SU-DHL-6 (cell line): Measurements from ENCODE around the gene BRSK2.
A peak's percentile ranks its signal among the peaks of the same experiment; 100 is the strongest.

Source experiments
- EZH2phosphoT487 ChIP-seq: fragments of 200-600 bp; sonication (generic), shearing (Covaris generic); conservative IDR thresholded peaks from 2 replicates; pipeline ENCODE4 v1.6.1; 2018; ENCODE audit warnings: mild to moderate bottlenecking, antibody characterized with exemption, low read length, moderate library complexity, mixed read lengths
- TF ChIP-seq, protein P1 (sequence below): fragments of 200-600 bp; sonication (generic); IDR thresholded peaks from one replicate; pipeline ENCODE4 v1.5.1; 2017; ENCODE audit warnings: antibody characterized with exemption, mild to moderate bottlenecking, low read length, moderate library complexity; ENCODE audit not compliant: insufficient read depth, poor library complexity, severe bottlenecking

DNA sequence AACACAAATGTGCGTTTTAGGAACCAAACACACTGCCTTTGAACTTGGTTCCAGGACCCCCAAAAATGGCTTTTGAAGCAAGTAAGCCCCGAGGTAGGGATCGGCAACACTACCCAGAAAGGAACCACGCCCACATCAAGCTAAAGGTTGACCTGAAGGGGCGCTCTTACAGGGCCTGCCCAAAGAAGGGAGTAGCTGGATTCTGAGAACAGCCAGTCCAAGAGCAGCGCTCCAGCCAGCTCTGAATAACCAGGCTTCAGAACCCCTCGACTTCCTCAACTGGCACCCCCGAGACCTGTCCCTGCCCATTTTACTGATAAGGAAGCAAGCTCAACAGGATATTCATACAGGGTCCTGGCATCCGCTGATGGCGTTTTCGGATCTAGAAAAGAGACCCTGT is 115.7 kb downstream of the BRSK2 start:
- TF ChIP-seq, protein P1, sequence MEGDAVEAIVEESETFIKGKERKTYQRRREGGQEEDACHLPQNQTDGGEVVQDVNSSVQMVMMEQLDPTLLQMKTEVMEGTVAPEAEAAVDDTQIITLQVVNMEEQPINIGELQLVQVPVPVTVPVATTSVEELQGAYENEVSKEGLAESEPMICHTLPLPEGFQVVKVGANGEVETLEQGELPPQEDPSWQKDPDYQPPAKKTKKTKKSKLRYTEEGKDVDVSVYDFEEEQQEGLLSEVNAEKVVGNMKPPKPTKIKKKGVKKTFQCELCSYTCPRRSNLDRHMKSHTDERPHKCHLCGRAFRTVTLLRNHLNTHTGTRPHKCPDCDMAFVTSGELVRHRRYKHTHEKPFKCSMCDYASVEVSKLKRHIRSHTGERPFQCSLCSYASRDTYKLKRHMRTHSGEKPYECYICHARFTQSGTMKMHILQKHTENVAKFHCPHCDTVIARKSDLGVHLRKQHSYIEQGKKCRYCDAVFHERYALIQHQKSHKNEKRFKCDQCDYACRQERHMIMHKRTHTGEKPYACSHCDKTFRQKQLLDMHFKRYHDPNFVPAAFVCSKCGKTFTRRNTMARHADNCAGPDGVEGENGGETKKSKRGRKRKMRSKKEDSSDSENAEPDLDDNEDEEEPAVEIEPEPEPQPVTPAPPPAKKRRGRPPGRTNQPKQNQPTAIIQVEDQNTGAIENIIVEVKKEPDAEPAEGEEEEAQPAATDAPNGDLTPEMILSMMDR, result peak; percentile 44
- no peak for TF ChIP-seq EZH2phosphoT487
